CD14-positive monocyte (primary cell): ENCODE data around the gene GDF2. TPM values are rescaled to one million over a fixed set of nuclear protein-coding genes. Genes with fewer than 3 reads are reported as not detected.

ENCODE experiments used
- DNase-seq, 3 donors: peaks; one replicate each; pipeline ENCODE4 v3.0.0-alpha.2; 2011 to 2022
- H2AFZ ChIP-seq: 2 replicates; pipeline ENCODE4 v1.6.0; 2012; ENCODE audit warnings: mild to moderate bottlenecking, low read depth, low read length, inconsistent platforms; ENCODE audit not compliant: insufficient read depth, poor library complexity, severe bottlenecking
- H3K27ac ChIP-seq, 2 donors: 1 replicate in 1 of 2; 2 replicates in 1 of 2; pipeline ENCODE4 v1.5.1; 2012 to 2013; ENCODE audit warnings: low read length in 2 of 2, control low read depth in 1 of 2, inconsistent platforms in 1 of 2, low read depth in 1 of 2, mild to moderate bottlenecking in 1 of 2
- H3K27me3 ChIP-seq, 2 donors: one replicate each; pipeline versions ENCODE4 v1.6.0 to v1.6.1; 2011 to 2013; ENCODE audit warnings: low read length in 2 of 2; ENCODE audit not compliant: control insufficient read depth in 2 of 2, insufficient read depth in 2 of 2
- H3K36me3 ChIP-seq, 2 donors: replicated peaks in 1 of 2; 1 replicate in 1 of 2; 2 replicates in 1 of 2; pipeline versions ENCODE4 v1.5.1 to v1.6.1; 2012 to 2013; ENCODE audit warnings: low read length in 2 of 2, control low read depth in 1 of 2, inconsistent platforms in 1 of 2, mild to moderate bottlenecking in 1 of 2; ENCODE audit not compliant: insufficient read depth in 2 of 2, control insufficient read depth in 1 of 2
- H3K4me1 ChIP-seq, 2 donors: 1 replicate in 1 of 2; 2 replicates in 1 of 2; pipeline versions ENCODE4 v1.5.1 to v1.6.1; 2012 to 2013; ENCODE audit warnings: low read length in 2 of 2, control low read depth in 1 of 2, inconsistent platforms in 1 of 2, mild to moderate bottlenecking in 1 of 2, moderate library complexity in 1 of 2; ENCODE audit not compliant: insufficient read depth in 2 of 2, control insufficient read depth in 1 of 2
- H3K4me2 ChIP-seq: replicated peaks from 2 replicates; pipeline ENCODE3; 2012; ENCODE audit warnings: low read length, moderate library complexity, mild to moderate bottlenecking; ENCODE audit not compliant: poor library complexity, severe bottlenecking; ENCODE audit errors: extremely low read depth
- H3K4me3 ChIP-seq, 3 experiments: fragments of 200-600 bp in 1 of 3; sonication (generic) in 1 of 3; replicated peaks in 1 of 3; 1 replicate in 2 of 3; 2 replicates in 1 of 3; pipeline ENCODE4 v1.5.1; 2011 to 2013; ENCODE audit warnings: low read length in 3 of 3, mild to moderate bottlenecking in 3 of 3, control low read depth in 2 of 3, low read depth in 2 of 3, inconsistent platforms in 1 of 3, moderate library complexity in 1 of 3
- H3K79me2 ChIP-seq: 2 replicates; pipeline ENCODE4 v1.6.0; 2012; ENCODE audit warnings: mild to moderate bottlenecking, control low read depth, inconsistent platforms, low read length, moderate library complexity; ENCODE audit not compliant: insufficient read depth
- H3K9ac ChIP-seq: 2 replicates; pipeline ENCODE4 v1.6.0; 2017; ENCODE audit warnings: low read length, mild to moderate bottlenecking; ENCODE audit not compliant: insufficient read depth, poor library complexity, severe bottlenecking
- H3K9me3 ChIP-seq, 2 donors: replicated peaks in 1 of 2; 1 replicate in 1 of 2; 2 replicates in 1 of 2; pipeline versions ENCODE4 v1.5.1 to v1.6.1; 2012 to 2013; ENCODE audit warnings: low read length in 2 of 2, control low read depth in 1 of 2; ENCODE audit not compliant: control insufficient read depth in 1 of 2, insufficient read depth in 1 of 2
- H4K20me1 ChIP-seq: 2 replicates; pipeline ENCODE4 v1.6.0; 2012; ENCODE audit warnings: mild to moderate bottlenecking, low read length, control low read depth, moderate library complexity; ENCODE audit not compliant: insufficient read depth
- H3K27ac Mint-ChIP-seq, 7 donors: one replicate each; pipeline ENCODE4 v1.8.0; 2020; ENCODE audit warnings: mild to moderate bottlenecking in 7 of 7, mixed read lengths in 7 of 7, moderate library complexity in 6 of 7, inconsistent platforms in 2 of 7
- H3K27me3 Mint-ChIP-seq, 3 donors: one replicate each; pipeline ENCODE4 v1.8.0; 2021 to 2022; ENCODE audit warnings: low read depth in 3 of 3, mild to moderate bottlenecking in 3 of 3, mixed read lengths in 3 of 3, moderate library complexity in 3 of 3, inconsistent platforms in 1 of 3
- H3K36me3 Mint-ChIP-seq, 2 donors: one replicate each; pipeline ENCODE4 v1.8.0; 2020; ENCODE audit warnings: mixed read lengths in 2 of 2, inconsistent platforms in 1 of 2, mild to moderate bottlenecking in 1 of 2
- H3K4me1 Mint-ChIP-seq: one replicate; pipeline ENCODE4 v1.8.0; 2020; ENCODE audit warnings: mild to moderate bottlenecking, mixed read lengths
- H3K4me3 Mint-ChIP-seq, 2 donors: one replicate each; pipeline ENCODE4 v1.8.0; 2020; ENCODE audit warnings: mild to moderate bottlenecking in 2 of 2, mixed read lengths in 2 of 2, moderate library complexity in 1 of 2
- H3K9me3 Mint-ChIP-seq, 7 donors: one replicate each; pipeline ENCODE4 v1.8.0; 2020 to 2022; ENCODE audit warnings: mixed read lengths in 7 of 7, mild to moderate bottlenecking in 6 of 7, moderate library complexity in 6 of 7, inconsistent platforms in 2 of 7
- WGBS: methylation state at CpG from one replicate; pipeline ENCODE4 v1.1.5; 2013; ENCODE audit warnings: missing lambda C conversion rate; ENCODE audit not compliant: insufficient coverage; 5-methylcytosine and 5-hydroxymethylcytosine counted together
- intact Hi-C, 2 donors: fragments of 100-400 bp; cut with micrococcal nuclease; formaldehyde crosslinking; loops; one replicate each; pipeline versions ENCODE4 v1.15.0 to v1.15.1; 2023
- polyA plus RNA-seq, 3 donors: library from polyadenylated mRNA; depleted of rRNA in 1 of 3; unstranded in 2 of 3; stranded (reverse) in 1 of 3; fragments of 300-500 nt in 2 of 3; fragments of >200 nt in 1 of 3; fragmentation: Illumina TruSeq in 2 of 3; gene quantifications; 1 replicate in 2 of 3; 2 replicates in 1 of 3; pipeline ENCODE4 v1.2.3, GENCODE V29; 2012 to 2021
- TF ChIP-seq, protein P1 (sequence below): fragments of 200-600 bp; IDR thresholded peaks from one replicate; pipeline ENCODE4 v1.8.0; 2022; ENCODE audit warnings: antibody characterized with exemption, mild to moderate bottlenecking

The GDF2 gene
- polyA plus RNA-seq, 3 donors: not detected

DNA sequence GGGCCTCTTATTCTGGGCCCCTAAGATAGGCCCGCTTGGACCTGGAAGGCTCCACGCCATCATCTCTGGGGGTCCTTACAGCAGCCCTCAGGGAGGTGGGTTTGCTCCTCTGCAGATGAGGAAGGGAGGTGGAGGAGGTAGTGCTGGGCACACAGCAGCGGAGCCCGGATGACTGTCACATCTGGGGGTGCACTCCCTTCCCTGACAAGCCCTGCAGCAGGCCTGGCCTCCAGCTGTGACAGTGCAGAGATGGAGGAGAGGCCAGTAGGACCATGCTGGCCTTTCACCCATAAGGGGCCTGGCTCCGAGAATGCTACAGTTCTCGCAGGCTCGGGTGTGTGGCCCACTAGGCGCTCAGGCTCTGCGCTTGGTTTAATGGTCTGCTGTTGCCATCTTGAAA lies 9.2 kb downstream of the GDF2 start:
- Mint-ChIP-seq H3K27ac (peak overlapping the region in 1 of 7 donors; percentile 28), H3K9me3 (peaks cover 0 to 12% (median 3%) of the 10 kb centered on the region in 7 donors), H3K4me1 (no peaks in the 10 kb centered on the region), H3K36me3 (no peaks in the 10 kb centered on the region), H3K27me3 (peaks cover 0 to 3% (median 0%) of the 10 kb centered on the region in 3 donors), H3K4me3 (no peak overlapping the region)
- no peaks in the 10 kb centered on the region for H4K20me1 ChIP-seq
- no peak overlapping the region for H3K9ac ChIP-seq
- no peak overlapping the region for H3K4me3 ChIP-seq
- no peaks in the 10 kb centered on the region for H3K79me2 ChIP-seq
- no peaks in the 10 kb centered on the region for H3K36me3 ChIP-seq
- H3K9me3 ChIP-seq: no peaks in the 10 kb centered on the region
- WGBS: 95% methylated on average over 8 of the region's 9 CpGs
- H3K27ac ChIP-seq: no peak overlapping the region
- TF ChIP-seq, protein P1, sequence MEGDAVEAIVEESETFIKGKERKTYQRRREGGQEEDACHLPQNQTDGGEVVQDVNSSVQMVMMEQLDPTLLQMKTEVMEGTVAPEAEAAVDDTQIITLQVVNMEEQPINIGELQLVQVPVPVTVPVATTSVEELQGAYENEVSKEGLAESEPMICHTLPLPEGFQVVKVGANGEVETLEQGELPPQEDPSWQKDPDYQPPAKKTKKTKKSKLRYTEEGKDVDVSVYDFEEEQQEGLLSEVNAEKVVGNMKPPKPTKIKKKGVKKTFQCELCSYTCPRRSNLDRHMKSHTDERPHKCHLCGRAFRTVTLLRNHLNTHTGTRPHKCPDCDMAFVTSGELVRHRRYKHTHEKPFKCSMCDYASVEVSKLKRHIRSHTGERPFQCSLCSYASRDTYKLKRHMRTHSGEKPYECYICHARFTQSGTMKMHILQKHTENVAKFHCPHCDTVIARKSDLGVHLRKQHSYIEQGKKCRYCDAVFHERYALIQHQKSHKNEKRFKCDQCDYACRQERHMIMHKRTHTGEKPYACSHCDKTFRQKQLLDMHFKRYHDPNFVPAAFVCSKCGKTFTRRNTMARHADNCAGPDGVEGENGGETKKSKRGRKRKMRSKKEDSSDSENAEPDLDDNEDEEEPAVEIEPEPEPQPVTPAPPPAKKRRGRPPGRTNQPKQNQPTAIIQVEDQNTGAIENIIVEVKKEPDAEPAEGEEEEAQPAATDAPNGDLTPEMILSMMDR: no peak
- no peak overlapping the region for H2AFZ ChIP-seq
- intact Hi-C loops: no loop called here
- DNase-seq: no peak
- H3K27me3 ChIP-seq: no peaks in the 10 kb centered on the region
- H3K4me1 ChIP-seq: no peaks in the 10 kb centered on the region
- H3K4me2 ChIP-seq: no peak overlapping the region

DNA sequence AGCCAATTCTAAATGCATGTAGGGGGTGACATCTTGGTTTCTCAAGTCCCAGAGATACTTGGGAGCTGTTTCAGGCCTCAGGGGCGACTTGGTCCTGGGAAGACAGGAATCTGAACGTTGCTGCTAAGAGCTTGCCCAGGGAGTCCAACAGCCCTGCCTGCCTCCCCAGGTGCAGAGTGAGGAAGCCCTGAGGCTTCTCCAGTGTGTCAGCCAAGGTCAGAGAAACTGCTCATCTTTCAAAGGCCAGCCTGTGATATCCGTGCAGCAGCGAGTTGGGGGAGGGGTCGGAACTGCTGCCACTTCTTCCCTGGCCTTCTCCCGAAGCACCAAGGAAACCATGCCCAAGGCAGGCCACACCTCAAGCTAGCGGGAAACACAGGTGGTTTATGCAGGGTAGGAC lies 9.7 kb downstream of the GDF2 start:
- Histone ChIP-seq H3K4me3 (no peak overlapping the region), H3K4me1 (no peaks in the 10 kb centered on the region), H3K9me3 (no peaks in the 10 kb centered on the region), H4K20me1 (no peaks in the 10 kb centered on the region), H3K36me3 (no peaks in the 10 kb centered on the region), H3K9ac (no peak overlapping the region), H2AFZ (no peak overlapping the region), H3K79me2 (no peaks in the 10 kb centered on the region), H3K27me3 (no peaks in the 10 kb centered on the region), H3K27ac (no peak overlapping the region), H3K4me2 (no peak overlapping the region)
- Mint-ChIP-seq H3K27ac (no peak overlapping the region), H3K4me1 (no peaks in the 10 kb centered on the region), H3K4me3 (no peak overlapping the region), H3K36me3 (no peaks in the 10 kb centered on the region), H3K9me3 (peaks cover 0 to 12% (median 3%) of the 10 kb centered on the region in 7 donors), H3K27me3 (peaks cover 0 to 3% (median 0%) of the 10 kb centered on the region in 3 donors)
- intact Hi-C loops: no loop called here
- 87% methylated on average over 5 of the region's 7 CpGs for WGBS
- DNase-seq: no peak
- TF ChIP-seq, protein P1: no peak
